ENCODE results near the gene VIPR1. TPM values are rescaled to one million over a fixed set of nuclear protein-coding genes. Genes with fewer than 3 reads are reported as not detected.

VIPR1 gene
- total RNA-seq: 1.8 TPM
- polyA plus RNA-seq: 4.4 TPM
- long read RNA-seq, donor 1: 0 reads
- long read RNA-seq, donor 2, partial matches to known transcripts: 0 of 1 reads
- long read RNA-seq, donor 2, other reads (novel, unspliced or antisense): 0 of 1 reads
- long read RNA-seq, donor 3: 0 reads
- long read RNA-seq, donor 4: 0 reads
- long read RNA-seq, donor 5, partial matches to known transcripts: 0 of 2 reads
- long read RNA-seq, donor 5, other reads (novel, unspliced or antisense): 0 of 2 reads
- long read RNA-seq, donor 6: 0 reads
- long read RNA-seq, donor 7: 0 reads
- long read RNA-seq, donor 8: 0 reads
- long read RNA-seq, donor 9: 0 reads
- long read RNA-seq, donor 10: 0 reads

- H3K36me3 ChIP-seq (ENCODE audit: control insufficient read depth in 2 of 2, insufficient read depth in 2 of 2, low read length in 1 of 2): no peaks in the 10 kb centered on the region
- peak within 1 kb of the TSS; percentile 46 for H3K4me3 ChIP-seq (ENCODE audit: low read length in 2 of 2)
- H3K4me1 ChIP-seq (ENCODE audit: control insufficient read depth in 2 of 2, insufficient read depth in 2 of 2, low read length in 2 of 2): peaks cover 4 to 25% of the 10 kb centered on the region in 2 donors
- no peak within 1 kb of the TSS for H3K27ac ChIP-seq (ENCODE audit: low read depth in 1 of 2, low read length in 1 of 2)
- peaks cover 0 to 5% of the 10 kb centered on the region in 2 donors for H3K9me3 ChIP-seq (ENCODE audit: control insufficient read depth in 2 of 2, insufficient read depth in 1 of 2, low read length in 1 of 2)
- peak; percentile 37 to 91 (median 78) for DNase-seq (ENCODE audit: low read depth in 6 of 9, low spot score in 9 of 9)
- peaks cover 27 to 53% of the 10 kb centered on the region in 2 donors for H3K27me3 ChIP-seq (ENCODE audit: control insufficient read depth in 2 of 2, insufficient read depth in 1 of 2, low read length in 1 of 2)
- WGBS: 15% methylated on average over 69 of the region's 69 CpGs
Measured at GRCh38 chr3:42502429-42503250, at the start of gene VIPR1. VIPR1 (plus strand) TSS chr3:42502643; CDS start chr3:42502736, 93 bp downstream.

- Histone ChIP-seq H3K4me1 (ENCODE audit: control insufficient read depth in 2 of 2, insufficient read depth in 2 of 2, low read length in 2 of 2) (no peaks in the 10 kb centered on the region), H3K9me3 (ENCODE audit: control insufficient read depth in 2 of 2, insufficient read depth in 1 of 2, low read length in 1 of 2) (no peaks in the 10 kb centered on the region), H3K36me3 (ENCODE audit: control insufficient read depth in 2 of 2, insufficient read depth in 2 of 2, low read length in 1 of 2) (no peaks in the 10 kb centered on the region), H3K27me3 (ENCODE audit: control insufficient read depth in 2 of 2, insufficient read depth in 1 of 2, low read length in 1 of 2) (peaks cover 0 to 2% of the 10 kb centered on the region in 2 donors), H3K4me3 (ENCODE audit: low read length in 2 of 2) (no peak overlapping the region), H3K27ac (ENCODE audit: low read depth in 1 of 2, low read length in 1 of 2) (no peak overlapping the region)
- no peak for DNase-seq (ENCODE audit: low read depth in 6 of 9, low spot score in 9 of 9)
Measured at GRCh38 chr3:42456211-42456610, 46.2 kb upstream of the VIPR1 start.

GRCh38 chr3:42459151-42459550 is 43.3 kb upstream of the VIPR1 start:
- Histone ChIP-seq H3K9me3 (ENCODE audit: control insufficient read depth in 2 of 2, insufficient read depth in 1 of 2, low read length in 1 of 2) (no peaks in the 10 kb centered on the region), H3K27me3 (ENCODE audit: control insufficient read depth in 2 of 2, insufficient read depth in 1 of 2, low read length in 1 of 2) (peaks cover 0 to 2% of the 10 kb centered on the region in 2 donors), H3K36me3 (ENCODE audit: control insufficient read depth in 2 of 2, insufficient read depth in 2 of 2, low read length in 1 of 2) (no peaks in the 10 kb centered on the region), H3K4me1 (ENCODE audit: control insufficient read depth in 2 of 2, insufficient read depth in 2 of 2, low read length in 2 of 2) (no peaks in the 10 kb centered on the region), H3K4me3 (ENCODE audit: low read length in 2 of 2) (no peak overlapping the region), H3K27ac (ENCODE audit: low read depth in 1 of 2, low read length in 1 of 2) (no peak overlapping the region)
- no peak for DNase-seq (ENCODE audit: low read depth in 6 of 9, low spot score in 9 of 9)

GRCh38 chr3:42461762-42462161 is 40.7 kb upstream of the VIPR1 start:
- H3K9me3 ChIP-seq (ENCODE audit: control insufficient read depth in 2 of 2, insufficient read depth in 1 of 2, low read length in 1 of 2): no peaks in the 10 kb centered on the region
- no peaks in the 10 kb centered on the region for H3K36me3 ChIP-seq (ENCODE audit: control insufficient read depth in 2 of 2, insufficient read depth in 2 of 2, low read length in 1 of 2)
- WGBS: 96% methylated on average over 2 of the region's 2 CpGs
- no peaks in the 10 kb centered on the region for H3K27me3 ChIP-seq (ENCODE audit: control insufficient read depth in 2 of 2, insufficient read depth in 1 of 2, low read length in 1 of 2)
- no peak for DNase-seq (ENCODE audit: low read depth in 6 of 9, low spot score in 9 of 9)
- H3K4me1 ChIP-seq (ENCODE audit: control insufficient read depth in 2 of 2, insufficient read depth in 2 of 2, low read length in 2 of 2): no peaks in the 10 kb centered on the region
- no peak overlapping the region for H3K27ac ChIP-seq (ENCODE audit: low read depth in 1 of 2, low read length in 1 of 2)
- no peak overlapping the region for H3K4me3 ChIP-seq (ENCODE audit: low read length in 2 of 2)

GRCh38 chr3:42463093-42463492 is 39.4 kb upstream of the VIPR1 start:
- Histone ChIP-seq H3K27me3 (ENCODE audit: control insufficient read depth in 2 of 2, insufficient read depth in 1 of 2, low read length in 1 of 2) (no peaks in the 10 kb centered on the region), H3K4me3 (ENCODE audit: low read length in 2 of 2) (no peak overlapping the region), H3K9me3 (ENCODE audit: control insufficient read depth in 2 of 2, insufficient read depth in 1 of 2, low read length in 1 of 2) (no peaks in the 10 kb centered on the region), H3K36me3 (ENCODE audit: control insufficient read depth in 2 of 2, insufficient read depth in 2 of 2, low read length in 1 of 2) (no peaks in the 10 kb centered on the region), H3K4me1 (ENCODE audit: control insufficient read depth in 2 of 2, insufficient read depth in 2 of 2, low read length in 2 of 2) (no peaks in the 10 kb centered on the region), H3K27ac (ENCODE audit: low read depth in 1 of 2, low read length in 1 of 2) (no peak overlapping the region)
- WGBS: 97% methylated on average over 1 of the region's 1 CpG
- DNase-seq (ENCODE audit: low read depth in 6 of 9, low spot score in 9 of 9): no peak

- H3K4me1 ChIP-seq (ENCODE audit: control insufficient read depth in 2 of 2, insufficient read depth in 2 of 2, low read length in 2 of 2): no peaks in the 10 kb centered on the region
- H3K36me3 ChIP-seq (ENCODE audit: control insufficient read depth in 2 of 2, insufficient read depth in 2 of 2, low read length in 1 of 2): no peaks in the 10 kb centered on the region
- H3K27me3 ChIP-seq (ENCODE audit: control insufficient read depth in 2 of 2, insufficient read depth in 1 of 2, low read length in 1 of 2): no peaks in the 10 kb centered on the region
- DNase-seq (ENCODE audit: low read depth in 6 of 9, low spot score in 9 of 9): no peak
- H3K4me3 ChIP-seq (ENCODE audit: low read length in 2 of 2): no peak overlapping the region
- 96% methylated on average over 3 of the region's 3 CpGs for WGBS
- no peaks in the 10 kb centered on the region for H3K9me3 ChIP-seq (ENCODE audit: control insufficient read depth in 2 of 2, insufficient read depth in 1 of 2, low read length in 1 of 2)
- no peak overlapping the region for H3K27ac ChIP-seq (ENCODE audit: low read depth in 1 of 2, low read length in 1 of 2)
Measured at GRCh38 chr3:42468111-42468510, 34.3 kb upstream of the VIPR1 start.

- Histone ChIP-seq H3K4me3 (ENCODE audit: low read length in 2 of 2) (no peak overlapping the region), H3K4me1 (ENCODE audit: control insufficient read depth in 2 of 2, insufficient read depth in 2 of 2, low read length in 2 of 2) (no peaks in the 10 kb centered on the region), H3K27ac (ENCODE audit: low read depth in 1 of 2, low read length in 1 of 2) (no peak overlapping the region), H3K9me3 (ENCODE audit: control insufficient read depth in 2 of 2, insufficient read depth in 1 of 2, low read length in 1 of 2) (peaks cover 0 to 5% of the 10 kb centered on the region in 2 donors), H3K36me3 (ENCODE audit: control insufficient read depth in 2 of 2, insufficient read depth in 2 of 2, low read length in 1 of 2) (no peaks in the 10 kb centered on the region), H3K27me3 (ENCODE audit: control insufficient read depth in 2 of 2, insufficient read depth in 1 of 2, low read length in 1 of 2) (peaks cover 0 to 5% of the 10 kb centered on the region in 2 donors)
- WGBS: 84% methylated on average over 2 of the region's 2 CpGs
- DNase-seq (ENCODE audit: low read depth in 6 of 9, low spot score in 9 of 9): no peak
Measured at GRCh38 chr3:42472555-42472954, 29.9 kb upstream of the VIPR1 start.

GRCh38 chr3:42473083-42473932 is 29.1 kb upstream of the VIPR1 start:
- H3K36me3 ChIP-seq (ENCODE audit: control insufficient read depth in 2 of 2, insufficient read depth in 2 of 2, low read length in 1 of 2): no peaks in the 10 kb centered on the region
- 82% methylated on average over 10 of the region's 10 CpGs for WGBS
- peaks cover 0 to 5% of the 10 kb centered on the region in 2 donors for H3K27me3 ChIP-seq (ENCODE audit: control insufficient read depth in 2 of 2, insufficient read depth in 1 of 2, low read length in 1 of 2)
- no peak overlapping the region for H3K4me3 ChIP-seq (ENCODE audit: low read length in 2 of 2)
- no peak overlapping the region for H3K27ac ChIP-seq (ENCODE audit: low read depth in 1 of 2, low read length in 1 of 2)
- DNase-seq (ENCODE audit: low read depth in 6 of 9, low spot score in 9 of 9): no peak
- H3K4me1 ChIP-seq (ENCODE audit: control insufficient read depth in 2 of 2, insufficient read depth in 2 of 2, low read length in 2 of 2): no peaks in the 10 kb centered on the region
- peaks cover 0 to 5% of the 10 kb centered on the region in 2 donors for H3K9me3 ChIP-seq (ENCODE audit: control insufficient read depth in 2 of 2, insufficient read depth in 1 of 2, low read length in 1 of 2)

Data from thymus (tissue), 14 donors.